Stimulated activated CD4-positive, alpha-beta T cell treated with anti-CD3 and anti-CD28 coated beads, Interleukin-1b, Interleukin-23, amount 100 ng/mL, for 24 hours (primary cell): ENCODE results near the gene LDHAL6A.
"Not testable (repeated sequence)": the region's sequence is repeated elsewhere in the genome, so short reads cannot be mapped to it uniquely, and the experiment has no call there.

Experiments
- DNase-seq, 4 experiments: peaks; one replicate each; pipeline ENCODE4 v3.0.0-alpha.2; 2020; ENCODE audit warnings: low read depth in 4 of 4, low spot score in 1 of 4

Gene LDHAL6A

DNA sequence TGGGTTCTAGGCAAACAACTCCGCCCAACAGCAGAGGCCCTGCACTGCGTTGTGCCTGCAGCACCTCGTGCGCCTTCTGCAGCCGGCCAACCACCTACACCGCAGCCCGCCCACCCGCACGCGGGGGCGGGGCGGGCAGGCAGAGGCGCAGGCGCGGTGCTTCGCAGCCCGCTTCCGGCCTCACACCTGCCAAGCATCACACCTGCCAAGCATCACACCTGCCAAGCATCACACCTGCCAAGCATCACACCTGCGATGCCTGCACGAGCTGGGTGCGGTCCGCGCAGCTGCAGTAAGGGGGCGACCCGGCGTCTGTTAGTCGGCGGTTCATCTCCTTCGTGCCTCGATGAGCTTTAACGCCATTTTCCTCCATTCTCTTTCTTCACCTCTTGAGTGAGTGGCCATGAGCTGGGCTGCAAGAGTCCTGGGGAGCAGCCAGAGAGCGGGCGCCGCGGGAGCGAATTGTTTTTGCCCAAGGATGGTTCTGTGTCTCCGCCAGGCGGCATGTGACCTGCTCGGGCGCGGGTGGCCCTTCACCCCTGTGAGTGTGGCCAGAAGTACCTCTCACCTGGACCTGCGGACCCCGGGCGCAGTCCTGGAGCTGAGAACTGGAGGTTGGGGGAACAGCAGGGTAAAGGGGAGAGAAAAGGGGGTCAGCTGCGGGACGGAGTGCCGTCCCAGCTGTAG is at the start of gene LDHAL6A:
TSS of gene LDHAL6A (plus strand) at position 171 of the 687 bp plus-strand sequence. CDS start 825 bp downstream, outside the sequence.
- DNase-seq, result no peak

DNA sequence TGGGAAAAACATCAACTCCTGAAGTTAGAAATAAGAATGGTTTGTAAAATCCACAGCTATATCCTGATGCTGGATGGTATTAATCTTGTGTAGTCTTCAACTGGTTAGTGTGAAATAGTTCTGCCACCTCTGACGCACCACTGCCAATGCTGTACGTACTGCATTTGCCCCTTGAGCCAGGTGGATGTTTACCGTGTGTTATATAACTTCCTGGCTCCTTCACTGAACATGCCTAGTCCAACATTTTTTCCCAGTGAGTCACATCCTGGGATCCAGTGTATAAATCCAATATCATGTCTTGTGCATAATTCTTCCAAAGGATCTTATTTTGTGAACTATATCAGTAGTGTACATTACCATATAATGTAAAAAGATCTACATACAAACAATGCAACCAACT is 48.3 kb upstream of the LDHAL6A start:
- not testable (repeated sequence) for DNase-seq

DNA sequence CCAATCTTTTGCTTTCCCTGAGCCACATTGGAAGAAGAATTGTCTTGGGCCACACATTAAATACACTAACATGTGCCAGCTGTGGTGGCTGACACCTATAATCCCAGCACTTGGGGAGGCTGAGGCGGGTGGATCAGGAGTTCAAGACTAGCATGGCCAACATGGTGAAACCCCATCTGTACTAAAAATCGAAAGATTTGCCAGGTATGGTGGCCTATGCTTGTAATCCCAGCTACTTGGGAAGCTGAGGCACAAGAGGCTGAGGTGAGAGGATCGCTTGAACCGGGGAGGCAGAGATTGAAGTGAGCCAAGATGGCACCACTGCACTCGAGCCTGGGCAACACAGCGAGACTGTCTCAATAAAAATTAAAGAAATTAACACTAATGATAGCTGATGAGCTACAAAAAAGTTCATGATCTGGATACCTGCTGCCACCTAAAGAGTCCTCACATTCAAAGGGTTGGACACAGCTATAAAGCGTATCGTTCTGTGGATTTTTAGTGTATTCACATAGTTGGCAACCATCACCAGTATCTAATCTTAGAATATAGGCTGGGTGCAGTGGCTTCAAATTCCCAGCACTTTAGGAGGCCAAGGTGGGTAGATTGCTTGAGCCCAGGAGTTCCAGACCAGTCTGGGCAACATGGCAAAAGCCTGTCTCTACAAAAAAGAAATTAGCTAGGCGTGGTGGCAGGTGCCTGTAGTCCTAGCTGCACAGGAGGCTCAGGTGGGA is 46.9 kb upstream of the LDHAL6A start:
- DNase-seq, result no peak

DNA sequence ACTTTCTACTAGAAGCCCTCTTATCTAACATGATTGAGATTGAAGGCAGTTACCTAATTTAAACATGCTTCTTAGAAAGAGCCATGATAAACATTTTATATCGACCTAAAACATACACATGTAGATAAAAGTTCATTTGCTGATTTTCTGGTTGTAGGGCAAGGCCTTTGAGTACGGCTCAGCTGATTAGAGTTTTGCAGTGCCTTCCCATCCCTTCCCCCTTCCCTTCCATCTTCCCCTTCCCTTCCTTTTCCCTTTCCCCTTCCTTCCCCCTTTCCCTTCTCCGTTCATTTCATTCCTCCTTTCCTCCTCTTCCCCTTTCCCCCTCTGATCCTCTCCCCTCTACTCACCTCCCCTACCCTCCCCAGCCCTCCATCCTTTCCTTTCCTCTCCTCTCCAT is 39.2 kb upstream of the LDHAL6A start:
- DNase-seq, result no peak

DNA sequence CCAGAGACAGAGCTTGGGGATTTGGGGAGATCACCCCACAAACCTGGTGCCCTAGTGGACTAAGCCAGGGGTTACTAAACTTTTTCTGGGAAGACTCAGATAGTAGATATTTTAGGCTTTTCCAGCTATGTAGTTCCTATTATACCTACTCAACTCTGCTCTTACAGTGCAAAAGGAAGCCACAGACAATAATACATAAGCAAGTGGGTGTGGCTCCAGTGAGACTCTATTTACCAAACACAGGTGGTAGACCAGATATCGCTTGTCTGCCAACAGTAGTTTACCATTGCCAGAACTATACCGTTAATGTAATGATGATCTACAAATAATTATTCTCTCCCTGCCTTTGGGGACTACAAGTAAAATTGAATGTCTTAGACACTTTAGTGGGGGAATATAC is 36.6 kb upstream of the LDHAL6A start:
- DNase-seq, result no peak

DNA sequence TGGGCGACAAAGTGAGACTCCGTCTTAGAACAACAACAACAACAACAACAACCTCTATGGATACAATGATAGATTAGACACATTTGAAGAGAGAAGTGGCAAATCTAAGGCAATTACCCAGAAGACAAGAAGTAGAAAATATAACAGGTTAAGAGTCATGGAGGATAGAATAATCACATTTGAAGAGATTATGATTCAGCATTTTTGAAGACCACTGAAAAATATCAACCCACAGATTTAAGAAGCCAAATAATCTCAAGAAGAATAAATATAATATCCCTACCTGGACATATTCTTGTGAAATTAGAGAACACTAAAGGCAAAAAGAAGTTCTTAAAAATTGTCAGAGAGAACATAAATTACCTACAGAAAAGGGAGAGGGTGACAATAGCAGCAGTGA is 35.6 kb upstream of the LDHAL6A start:
- no peak for DNase-seq

DNA sequence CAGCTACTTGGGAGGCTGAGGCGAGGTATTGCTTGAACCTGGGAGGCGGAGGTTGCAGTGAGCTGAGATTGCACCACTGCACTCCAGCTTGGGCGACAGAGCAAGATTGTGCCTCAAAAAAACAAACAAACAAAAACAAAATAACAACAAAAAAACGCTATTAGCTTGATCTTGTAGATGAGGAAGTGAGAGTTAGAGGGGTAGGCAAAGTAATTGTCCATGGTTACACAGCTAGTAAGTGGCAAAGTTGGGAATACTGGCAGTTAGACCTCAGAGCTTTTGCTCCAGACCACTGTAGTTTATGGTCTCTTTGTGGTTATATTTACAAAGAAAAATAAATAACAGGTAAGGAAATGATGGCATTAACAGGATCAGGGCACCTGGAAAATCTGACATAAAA is 28.4 kb upstream of the LDHAL6A start:
- DNase-seq, result no peak

DNA sequence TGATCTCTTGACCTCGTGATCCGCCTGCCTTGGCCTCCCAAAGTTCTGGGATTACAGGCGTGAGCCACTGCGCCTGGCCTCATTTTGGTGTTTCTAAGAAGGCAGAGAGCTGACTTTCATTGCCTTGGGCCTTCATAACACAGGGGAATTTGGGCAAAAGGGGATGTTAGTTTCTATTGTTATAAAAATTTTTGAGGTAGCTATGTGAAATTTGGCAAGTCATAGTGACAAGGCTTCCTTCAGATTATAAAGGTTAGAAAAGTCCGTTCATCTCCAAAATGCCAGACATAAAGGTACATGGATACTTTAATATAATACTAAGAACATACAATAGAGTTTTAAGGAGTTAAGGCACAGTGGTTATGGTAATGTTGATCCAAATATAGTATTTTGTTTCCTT is 26.3 kb upstream of the LDHAL6A start:
- DNase-seq, result no peak

DNA sequence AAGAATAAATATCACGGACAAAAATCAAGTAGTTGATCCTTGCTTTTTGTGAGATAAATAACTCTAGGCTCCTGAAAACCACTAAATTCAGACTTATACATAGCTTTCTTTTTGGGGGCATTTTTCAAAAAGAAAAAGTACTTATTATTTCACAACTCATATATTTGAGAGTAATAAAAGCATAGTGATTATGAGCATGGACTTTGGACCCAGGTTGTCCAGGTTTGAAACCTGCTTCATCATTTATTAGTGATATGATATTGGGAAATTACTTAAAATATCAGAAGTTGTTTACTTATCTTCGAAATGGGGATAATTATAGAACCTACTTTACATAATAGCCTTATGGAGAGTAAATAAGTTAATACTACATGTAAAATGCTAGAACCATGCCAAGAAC is 17.0 kb upstream of the LDHAL6A start:
- no peak for DNase-seq

DNA sequence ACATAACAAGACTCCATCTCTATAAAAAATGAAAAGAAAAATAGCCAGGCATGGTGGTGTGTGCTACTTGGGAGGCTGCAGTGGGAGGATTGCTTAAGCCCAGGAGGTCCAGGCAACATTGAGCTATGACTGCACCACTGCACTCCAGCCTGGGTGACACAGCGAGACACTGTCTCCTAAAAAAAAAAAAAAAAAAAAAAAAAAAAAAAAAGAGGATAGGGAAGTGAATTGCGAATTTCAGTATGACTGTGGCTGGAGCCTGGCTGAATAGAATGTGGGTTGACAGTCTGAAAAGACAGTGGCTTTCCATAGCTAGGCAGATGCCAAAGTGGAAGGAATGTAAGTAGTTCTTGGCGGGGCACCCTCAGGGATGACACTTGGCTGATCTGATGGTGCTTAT is 6.4 kb upstream of the LDHAL6A start:
- no peak for DNase-seq

DNA sequence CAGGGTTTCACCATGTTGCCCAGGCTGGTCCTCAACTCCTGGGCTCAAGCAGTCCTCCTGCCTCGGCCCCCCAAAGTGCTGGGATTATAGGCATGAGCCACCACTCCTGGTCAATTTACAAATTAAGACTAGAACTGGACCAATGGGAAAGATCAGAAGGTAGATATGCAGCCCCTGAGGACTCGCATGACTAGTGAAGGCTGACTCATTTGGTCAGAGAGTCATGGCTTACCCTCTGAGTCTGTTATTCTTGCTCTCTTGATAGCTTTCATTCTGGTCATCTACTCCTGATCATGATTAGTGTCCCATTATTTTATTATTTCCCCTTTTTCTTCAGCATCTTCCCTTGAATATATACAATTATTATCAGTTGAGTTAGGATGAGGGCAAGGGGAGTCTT is 2.7 kb upstream of the LDHAL6A start:
- DNase-seq, result no peak

DNA sequence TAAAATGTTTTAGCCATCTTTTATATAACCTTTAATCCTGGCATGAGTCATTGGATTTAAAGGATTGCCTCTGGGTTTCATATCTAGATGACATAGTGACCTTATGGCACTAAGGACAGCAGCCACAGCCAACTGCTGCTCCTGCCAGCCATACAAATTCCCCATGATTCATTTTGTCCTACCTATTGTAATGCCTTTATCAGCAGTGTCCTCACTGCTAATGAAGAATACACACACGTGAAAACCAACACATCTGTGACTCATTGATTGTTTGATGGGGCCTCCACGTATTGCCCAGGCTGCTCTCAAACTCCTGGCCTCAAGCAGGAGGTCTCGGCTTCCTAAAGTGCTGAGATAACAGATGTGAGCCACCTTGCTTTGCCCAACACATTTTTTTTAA is 1.8 kb downstream of the LDHAL6A start:
- DNase-seq, result no peak

DNA sequence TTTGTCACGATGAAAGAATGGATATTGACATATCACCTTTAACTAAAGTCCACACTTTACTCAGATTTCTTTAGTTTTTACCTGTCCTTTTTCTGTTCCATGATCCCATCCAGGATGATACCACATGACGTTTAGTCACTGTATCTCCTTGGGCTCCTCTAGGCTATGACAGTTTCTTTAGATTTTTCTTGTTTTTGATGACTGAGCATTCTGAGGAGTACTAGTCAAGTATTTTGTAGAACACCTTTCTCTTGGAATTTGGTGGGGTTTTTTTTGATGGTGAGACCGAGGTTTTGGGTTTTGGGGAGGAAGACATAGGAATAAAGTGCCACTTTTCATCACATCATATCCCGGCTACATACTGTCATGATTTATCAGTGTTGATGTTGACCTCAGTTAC is 4.0 kb downstream of the LDHAL6A start:
- no peak for DNase-seq

DNA sequence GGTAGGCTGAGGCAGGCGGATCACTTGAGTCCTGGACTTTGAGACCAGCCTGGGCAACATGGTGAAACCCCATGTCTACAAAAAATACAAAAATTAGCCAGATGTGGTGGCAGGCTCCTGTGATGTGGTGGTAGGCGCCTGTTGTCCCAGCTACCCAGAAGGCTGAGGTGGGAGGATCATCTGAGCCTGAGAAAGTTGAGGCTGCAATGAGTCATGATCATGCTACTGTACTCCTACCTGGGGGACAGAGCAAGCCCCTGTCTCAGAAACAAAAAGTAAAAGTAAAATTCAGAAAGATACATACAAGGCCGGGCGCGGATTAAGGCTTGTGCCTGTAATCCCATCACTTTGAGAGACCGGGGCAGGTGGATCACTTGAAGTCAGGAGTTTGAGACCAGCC is 6.3 kb downstream of the LDHAL6A start:
- no peak for DNase-seq

DNA sequence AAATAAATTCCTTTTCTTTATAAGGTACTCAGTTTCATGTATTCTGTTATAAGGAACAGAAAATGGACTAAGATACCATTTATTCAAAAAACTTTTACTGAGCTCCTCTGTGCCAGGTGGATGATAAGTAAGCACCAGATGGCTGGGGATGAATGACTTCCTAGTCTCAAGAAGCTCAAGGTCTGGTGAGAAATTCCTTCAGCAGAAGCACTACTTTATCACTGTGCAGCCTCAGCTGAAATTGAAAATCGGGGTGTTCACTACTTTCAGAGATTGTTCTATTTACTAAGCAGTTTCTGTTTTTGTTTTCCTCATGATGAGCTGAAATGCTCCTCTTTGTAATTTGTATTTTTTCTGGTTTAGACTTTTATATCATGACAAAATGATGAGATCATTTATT is 7.8 kb downstream of the LDHAL6A start:
- no peak for DNase-seq

DNA sequence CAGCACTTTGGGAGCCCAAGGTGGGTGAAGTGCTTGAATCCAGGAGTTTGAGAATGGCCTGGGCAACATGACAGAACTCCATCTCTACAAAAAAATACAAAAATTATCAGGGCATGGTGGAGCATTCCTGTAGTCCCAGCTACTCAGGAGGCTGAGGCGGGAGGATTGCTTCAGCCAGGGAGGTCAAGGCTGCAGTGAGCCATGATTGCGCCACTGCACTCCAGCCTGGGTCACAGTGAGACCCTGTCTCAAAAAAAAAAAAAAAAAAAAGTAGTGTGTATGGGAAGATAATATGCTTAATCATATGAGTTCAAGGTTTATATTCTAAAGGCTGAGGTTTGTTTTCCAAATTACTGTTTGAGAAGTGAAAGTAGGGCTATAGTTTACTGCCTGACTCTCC is 10.7 kb downstream of the LDHAL6A start:
- no peak for DNase-seq

DNA sequence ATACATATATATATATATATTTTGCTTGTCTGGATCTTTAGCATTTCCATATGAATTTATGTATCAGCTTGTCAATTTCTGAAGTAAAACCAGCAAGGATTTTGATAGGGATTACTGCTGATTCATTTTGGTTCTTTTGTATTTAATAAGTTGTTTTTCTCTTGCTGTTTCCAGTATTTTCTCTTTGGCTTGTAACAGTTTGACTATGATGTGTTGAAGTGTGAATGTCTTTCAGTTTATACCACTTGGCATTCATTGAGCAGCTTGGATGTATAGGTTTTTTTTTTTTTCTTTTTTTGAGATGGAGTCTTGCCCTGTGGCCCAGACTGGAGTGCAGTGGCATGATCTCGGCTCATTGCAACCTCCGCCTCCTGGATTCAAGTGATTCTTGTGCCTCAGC is 12.4 kb downstream of the LDHAL6A start:
- no peak for DNase-seq

DNA sequence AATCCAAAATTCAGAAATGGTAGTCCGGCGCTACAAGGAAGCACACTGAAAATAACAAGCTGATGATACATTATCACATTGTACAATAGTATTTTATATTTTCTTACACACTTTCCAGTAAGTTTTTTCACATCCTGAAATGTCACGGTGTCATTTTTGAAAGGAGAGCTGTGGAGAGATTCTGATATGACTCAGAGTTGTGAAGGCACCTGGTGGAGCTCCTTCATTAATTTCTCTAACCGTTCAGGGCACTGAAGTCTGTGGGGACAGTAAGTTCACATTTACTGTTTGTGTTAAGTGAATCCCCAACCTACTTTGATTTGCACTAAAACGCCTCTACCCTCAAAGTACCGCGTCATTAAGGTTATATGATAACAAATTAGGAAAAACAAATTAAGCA is 13.3 kb downstream of the LDHAL6A start:
- no peak for DNase-seq

DNA sequence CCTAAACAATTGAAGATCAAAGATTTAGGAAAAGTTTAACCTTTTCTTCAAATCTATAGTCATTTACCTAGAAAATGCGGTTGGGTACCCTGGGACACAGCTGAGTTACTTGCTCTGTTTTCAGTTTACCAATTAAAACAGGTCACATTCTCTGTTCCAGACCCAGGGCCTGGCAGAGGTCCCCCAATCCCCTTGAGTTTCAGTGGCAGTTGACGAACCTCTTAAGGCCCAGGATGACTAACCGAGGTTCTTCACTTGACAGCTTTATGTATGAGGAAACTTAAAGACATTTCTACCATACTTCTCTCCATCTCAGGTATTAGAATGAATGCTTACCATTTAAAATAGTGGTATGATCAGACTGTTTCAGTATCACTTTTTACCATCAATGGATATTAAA is 16.3 kb downstream of the LDHAL6A start:
- DNase-seq, result peak in 1 of 4 experiments; percentile 2

DNA sequence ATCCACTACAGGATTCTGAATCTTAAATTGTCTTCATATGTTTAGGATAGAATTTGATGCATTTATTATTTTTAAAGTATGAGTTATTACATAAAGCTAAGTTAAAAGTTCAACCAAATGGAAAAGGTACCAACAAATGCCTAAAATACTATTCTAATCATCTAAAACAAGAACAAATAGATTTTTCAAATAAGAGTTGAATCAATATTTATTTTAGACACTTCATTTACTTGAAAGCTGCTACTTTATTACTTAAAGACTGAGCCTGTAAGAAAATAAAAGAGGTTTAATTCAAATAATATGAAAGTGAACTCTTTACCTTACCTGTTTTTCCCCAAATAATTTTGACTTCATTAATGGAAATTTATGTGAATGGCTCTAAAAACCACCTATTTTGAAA is 16.9 kb downstream of the LDHAL6A start:
- DNase-seq, result no peak

DNA sequence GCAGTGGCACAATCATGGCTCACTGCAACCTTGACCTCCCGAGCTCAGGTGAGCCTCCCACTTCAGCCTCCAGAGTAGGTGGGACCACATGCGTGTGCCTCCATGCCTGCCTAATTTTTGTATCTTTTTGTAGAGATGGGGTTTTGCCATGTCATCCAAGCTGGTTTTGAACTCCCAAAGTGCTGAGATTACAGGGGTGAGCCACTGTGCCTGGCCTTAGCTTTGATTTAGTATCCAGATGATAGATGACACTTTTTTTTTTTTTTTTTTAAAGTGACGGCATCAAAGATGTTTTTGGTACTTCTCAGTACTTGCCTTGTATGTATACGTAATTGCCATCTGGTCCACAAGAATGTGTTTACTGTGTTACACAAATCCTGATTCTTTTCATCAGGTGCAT is 23.4 kb downstream of the LDHAL6A start:
- no peak for DNase-seq

DNA sequence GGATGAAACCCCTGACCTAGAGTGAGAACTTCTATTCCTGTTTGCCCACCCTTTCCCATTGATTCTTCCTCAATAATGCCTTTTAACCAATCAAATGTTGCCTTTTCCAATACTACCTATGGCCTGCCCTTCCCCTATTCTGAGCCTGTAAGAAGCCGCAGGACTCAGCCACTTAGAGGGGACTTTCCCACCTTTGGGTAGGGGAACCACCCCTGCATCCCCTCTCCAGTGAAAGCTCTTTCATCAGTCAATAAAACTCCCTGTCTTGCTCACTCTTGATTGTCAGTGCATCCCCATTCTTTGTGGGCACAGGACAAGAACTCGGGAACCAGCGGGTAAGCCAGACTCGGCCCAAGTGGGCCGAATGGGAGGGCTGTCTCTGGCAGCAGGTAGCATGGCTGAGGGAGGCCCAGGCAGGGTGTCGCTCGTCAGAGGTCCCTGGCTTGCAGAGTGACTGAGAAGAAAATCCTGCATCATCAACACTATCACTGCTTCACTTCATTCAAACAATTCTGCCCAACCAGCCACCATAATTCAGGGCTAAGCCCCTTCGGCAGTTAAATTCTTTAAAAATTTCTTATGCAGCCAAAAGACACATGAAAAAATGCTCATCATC is 30.4 kb downstream of the LDHAL6A start:
- no peak for DNase-seq

DNA sequence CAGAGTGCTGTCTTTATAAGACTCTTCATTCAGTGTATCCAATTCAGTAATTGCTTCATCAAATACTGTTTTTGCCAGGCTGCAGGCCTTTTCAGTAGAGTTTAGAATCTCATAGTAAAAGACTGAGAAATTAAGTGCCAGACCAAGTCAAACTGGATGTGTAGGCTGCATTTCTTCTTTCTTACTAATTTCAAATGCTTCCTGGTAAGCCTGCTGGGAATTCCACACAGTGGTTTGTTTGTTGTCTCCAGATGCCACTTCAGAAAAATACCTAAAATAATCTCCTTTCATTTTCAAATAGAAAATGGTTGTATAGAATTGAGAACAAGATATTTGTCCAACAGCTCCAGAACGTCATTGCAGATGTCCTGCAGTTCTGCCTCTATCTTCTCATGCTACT is 34.7 kb downstream of the LDHAL6A start:
- DNase-seq, result no peak
